ENCODE measurements around the gene RTKN.
"Not testable (repeated sequence)": the region's sequence is repeated elsewhere in the genome, so short reads cannot be mapped to it uniquely, and the experiment has no call there.

Gene RTKN

GRCh38 chr2:74436848-74437695 lies 4.7 kb downstream of the RTKN start:
- no peak for DNase-seq (ENCODE audit: low spot score)

- no peak for DNase-seq (ENCODE audit: low spot score)
Observed at GRCh38 chr2:74436111-74436805, 5.5 kb downstream of the RTKN start.

GRCh38 chr2:74430502-74430901 lies 11.2 kb downstream of the RTKN start:
- no peak for DNase-seq (ENCODE audit: low spot score)

- DNase-seq (ENCODE audit: low spot score), result no peak
Observed at GRCh38 chr2:74429487-74430451, 12.0 kb downstream of the RTKN start.

GRCh38 chr2:74428675-74429074 lies 13.1 kb downstream of the RTKN start:
- DNase-seq (ENCODE audit: low spot score), result no peak

- peak; percentile 35 for DNase-seq (ENCODE audit: low spot score)
Observed at GRCh38 chr2:74427551-74427950, 14.2 kb downstream of the RTKN start.

- no peak for DNase-seq (ENCODE audit: low spot score)
Observed at GRCh38 chr2:74426181-74426758, 15.5 kb downstream of the RTKN start.

- DNase-seq (ENCODE audit: low spot score), result no peak
Observed at GRCh38 chr2:74425523-74425922, 16.2 kb downstream of the RTKN start.

- no peak for DNase-seq (ENCODE audit: low spot score)
Observed at GRCh38 chr2:74424995-74425406, 16.7 kb downstream of the RTKN start.

- DNase-seq (ENCODE audit: low spot score), result no peak
Observed at GRCh38 chr2:74424139-74424992, 17.4 kb downstream of the RTKN start.

- no peak for DNase-seq (ENCODE audit: low spot score)
Observed at GRCh38 chr2:74423231-74424095, 18.3 kb downstream of the RTKN start.

- peak; percentile 94 for DNase-seq (ENCODE audit: low spot score)
Observed at GRCh38 chr2:74421221-74421870, 20.4 kb downstream of the RTKN start, which contains the start of the genes C2orf81 and WDR54. C2orf81 (minus strand) TSS chr2:74421619; CDS start chr2:74421560, 59 bp downstream. WDR54 (plus strand) TSS chr2:74421730; CDS start chr2:74422154, 424 bp downstream.

- DNase-seq (ENCODE audit: low spot score), result not testable (repeated sequence)
Observed at GRCh38 chr2:74420443-74421103, 21.2 kb downstream of the RTKN start.

- DNase-seq (ENCODE audit: low spot score), result no peak
Observed at GRCh38 chr2:74420006-74420405, 21.7 kb downstream of the RTKN start.

GRCh38 chr2:74419345-74419744 lies 22.4 kb downstream of the RTKN start:
- no peak for DNase-seq (ENCODE audit: low spot score)

GRCh38 chr2:74418312-74418711 lies 23.4 kb downstream of the RTKN start:
- DNase-seq (ENCODE audit: low spot score), result no peak

- no peak for DNase-seq (ENCODE audit: low spot score)
Observed at GRCh38 chr2:74417763-74418162, 24.0 kb downstream of the RTKN start.

GRCh38 chr2:74417197-74417596 lies 24.5 kb downstream of the RTKN start:
- no peak for DNase-seq (ENCODE audit: low spot score)

- no peak for DNase-seq (ENCODE audit: low spot score)
Observed at GRCh38 chr2:74416778-74417177, 25.0 kb downstream of the RTKN start.

Measured in RKO (cell line).